MCF 10A (cell line): Measurements from ENCODE around the gene FER. TPM values are rescaled to one million over a fixed set of nuclear protein-coding genes. Genes with fewer than 3 reads are reported as not detected.
A peak's percentile ranks its signal among the peaks of the same experiment; 100 is the strongest.

Experiments
- BruUV-seq: library from RNA; stranded (reverse); fragments of 400-500 nt; replicated peaks from 2 replicates; lab custom pipeline; 2021; lab: Mats Ljungman, UMichigan
- CTCF ChIA-PET: fragments of 300-600 bp; sonication (Branson Sonifier 250); formaldehyde crosslinking; extraction: SDS; loops from one replicate; lab custom pipeline; 2021; ENCODE audit warnings: antibody characterized with exemption, inconsistent platforms; lab: Yijun Ruan, JAX
- POLR2A ChIA-PET: fragments of 300-600, 350-650 bp; sonication (Branson Sonifier 250); formaldehyde crosslinking; extraction: SDS; loops from one replicate; lab custom pipeline; 2020; ENCODE audit warnings: antibody characterized with exemption, inconsistent platforms; lab: Yijun Ruan, JAX
- DNase-seq: peaks from one replicate; pipeline ENCODE4 v3.0.0-alpha.2; 2018; ENCODE audit not compliant: unreplicated experiment
- H3K27ac Mint-ChIP-seq: one replicate; pipeline ENCODE4 v1.8.0; 2022; ENCODE audit warnings: mild to moderate bottlenecking, low read depth, mixed read lengths; ENCODE audit not compliant: unreplicated experiment
- H3K27me3 Mint-ChIP-seq: one replicate; pipeline ENCODE4 v1.8.0; 2022; ENCODE audit warnings: mixed read lengths; ENCODE audit not compliant: insufficient read depth, unreplicated experiment
- H3K36me3 Mint-ChIP-seq: one replicate; pipeline ENCODE4 v1.8.0; 2022; ENCODE audit warnings: mild to moderate bottlenecking, moderate library complexity, mixed read lengths; ENCODE audit not compliant: insufficient read depth, unreplicated experiment
- H3K4me1 Mint-ChIP-seq: one replicate; pipeline ENCODE4 v1.8.0; 2022; ENCODE audit warnings: mixed read lengths; ENCODE audit not compliant: insufficient read depth, unreplicated experiment
- H3K4me3 Mint-ChIP-seq: one replicate; pipeline ENCODE4 v1.8.0; 2022; ENCODE audit warnings: mild to moderate bottlenecking, moderate library complexity, mixed read lengths; ENCODE audit not compliant: unreplicated experiment
- H3K9me3 Mint-ChIP-seq: one replicate; pipeline ENCODE4 v1.8.0; 2022; ENCODE audit warnings: mixed read lengths; ENCODE audit not compliant: unreplicated experiment
- intact Hi-C: fragments of 100-400 bp; cut with micrococcal nuclease; formaldehyde crosslinking; loops from 2 replicates; pipeline ENCODE4 v1.14.1; 2022
- total RNA-seq: library from RNA; stranded (reverse); gene quantifications from 2 replicates; pipeline ENCODE4 v1.2.3, GENCODE V29; 2022
- TF ChIP-seq, protein P1 (sequence below): fragments of 200-600 bp; IDR thresholded peaks from one replicate; pipeline ENCODE4 v1.8.0; 2022; ENCODE audit warnings: antibody characterized with exemption, mild to moderate bottlenecking; ENCODE audit not compliant: unreplicated experiment

FER gene
- total RNA-seq, 1 experiment from 2014 or later, result 71.1 TPM

DNA sequence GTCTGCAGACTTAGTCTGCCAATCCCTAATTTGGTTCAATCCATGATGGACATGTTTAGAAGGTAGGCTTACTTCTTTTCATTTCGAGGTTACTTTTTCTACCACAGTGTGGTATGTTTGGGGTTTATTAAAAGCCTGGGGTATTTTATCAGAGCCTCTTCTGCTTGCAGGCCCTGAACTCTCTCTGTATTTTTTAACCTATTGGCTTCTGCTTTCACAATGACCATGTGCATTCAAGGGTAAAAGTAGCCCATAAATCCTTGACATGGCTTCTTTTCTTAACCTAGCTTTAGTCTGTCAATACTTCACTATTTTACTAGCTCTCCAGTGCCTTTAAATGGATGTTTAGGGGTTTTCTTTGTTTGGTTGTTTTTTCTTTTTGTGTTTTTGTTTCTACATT lies 286.6 kb downstream of the FER start:
- TF ChIP-seq, protein P1, sequence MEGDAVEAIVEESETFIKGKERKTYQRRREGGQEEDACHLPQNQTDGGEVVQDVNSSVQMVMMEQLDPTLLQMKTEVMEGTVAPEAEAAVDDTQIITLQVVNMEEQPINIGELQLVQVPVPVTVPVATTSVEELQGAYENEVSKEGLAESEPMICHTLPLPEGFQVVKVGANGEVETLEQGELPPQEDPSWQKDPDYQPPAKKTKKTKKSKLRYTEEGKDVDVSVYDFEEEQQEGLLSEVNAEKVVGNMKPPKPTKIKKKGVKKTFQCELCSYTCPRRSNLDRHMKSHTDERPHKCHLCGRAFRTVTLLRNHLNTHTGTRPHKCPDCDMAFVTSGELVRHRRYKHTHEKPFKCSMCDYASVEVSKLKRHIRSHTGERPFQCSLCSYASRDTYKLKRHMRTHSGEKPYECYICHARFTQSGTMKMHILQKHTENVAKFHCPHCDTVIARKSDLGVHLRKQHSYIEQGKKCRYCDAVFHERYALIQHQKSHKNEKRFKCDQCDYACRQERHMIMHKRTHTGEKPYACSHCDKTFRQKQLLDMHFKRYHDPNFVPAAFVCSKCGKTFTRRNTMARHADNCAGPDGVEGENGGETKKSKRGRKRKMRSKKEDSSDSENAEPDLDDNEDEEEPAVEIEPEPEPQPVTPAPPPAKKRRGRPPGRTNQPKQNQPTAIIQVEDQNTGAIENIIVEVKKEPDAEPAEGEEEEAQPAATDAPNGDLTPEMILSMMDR, result no peak
- ChIA-PET POLR2A (interaction anchor here (0.7 kb wide), 1 partner anchor 13 kb away, joined by 3 read pairs; no protein-coding TSS in a partner anchor), CTCF (interaction anchor here (0.6 to 0.7 kb wide), 3 partner anchors 27 to 565 kb away, joined by 3 to 5 read pairs (median 3); no protein-coding TSS in a partner anchor)
- Mint-ChIP-seq H3K36me3 (peaks cover 7% of the 10 kb centered on the region), H3K4me1 (no peaks in the 10 kb centered on the region), H3K27ac (no peak overlapping the region), H3K4me3 (no peak overlapping the region), H3K27me3 (no peaks in the 10 kb centered on the region), H3K9me3 (no peaks in the 10 kb centered on the region)
- no peak for DNase-seq
- intact Hi-C loops, result no loop called here
- BruUV-seq, result no TSS peak

GRCh38 chr5:109035436-109035835 lies 287.7 kb downstream of the FER start:
- BruUV-seq, result no TSS peak
- intact Hi-C loops, result no loop called here
- Mint-ChIP-seq H3K36me3 (peaks cover 7% of the 10 kb centered on the region), H3K9me3 (no peaks in the 10 kb centered on the region), H3K27me3 (no peaks in the 10 kb centered on the region), H3K4me1 (no peaks in the 10 kb centered on the region), H3K27ac (no peak overlapping the region), H3K4me3 (no peak overlapping the region)
- POLR2A ChIA-PET, result no interaction called here
- TF ChIP-seq, protein P1, result no peak
- no peak for DNase-seq
- CTCF ChIA-PET, result interaction anchor here (0.7 kb wide), 1 partner anchor 432 kb away, joined by 3 read pairs; no protein-coding TSS in a partner anchor

- no peak overlapping the region for H3K27ac Mint-ChIP-seq
- H3K4me3 Mint-ChIP-seq, result no peak overlapping the region
- peaks cover 7% of the 10 kb centered on the region for H3K36me3 Mint-ChIP-seq
- no peaks in the 10 kb centered on the region for H3K27me3 Mint-ChIP-seq
- DNase-seq, result peak; percentile 46
- TF ChIP-seq, protein P1, result no peak
- H3K9me3 Mint-ChIP-seq, result no peaks in the 10 kb centered on the region
- intact Hi-C loops, result no loop called here
- no peaks in the 10 kb centered on the region for H3K4me1 Mint-ChIP-seq
- CTCF ChIA-PET, result no interaction called here
- POLR2A ChIA-PET, result interaction anchor here (1.8 kb wide), 1 partner anchor 311 kb away, joined by 5 read pairs; no protein-coding TSS in a partner anchor
- BruUV-seq, result no TSS peak
Measured at GRCh38 chr5:109038209-109038840, 290.6 kb downstream of the FER start.

GRCh38 chr5:109041317-109041716 lies 293.6 kb downstream of the FER start:
- H3K27ac Mint-ChIP-seq, result no peak overlapping the region
- TF ChIP-seq, protein P1, result no peak
- POLR2A ChIA-PET, result no interaction called here
- no peaks in the 10 kb centered on the region for H3K9me3 Mint-ChIP-seq
- H3K4me1 Mint-ChIP-seq, result no peaks in the 10 kb centered on the region
- intact Hi-C loops, result no loop called here
- no TSS peak for BruUV-seq
- CTCF ChIA-PET, result no interaction called here
- no peak for DNase-seq
- peaks cover 7% of the 10 kb centered on the region for H3K36me3 Mint-ChIP-seq
- no peaks in the 10 kb centered on the region for H3K27me3 Mint-ChIP-seq
- H3K4me3 Mint-ChIP-seq, result no peak overlapping the region
